Activated CD4-positive, alpha-beta T cell treated with anti-CD3 and anti-CD28 coated beads for 24 hours (primary cell): ENCODE data around the gene COPE.
"Not testable (repeated sequence)": the region's sequence is repeated elsewhere in the genome, so short reads cannot be mapped to it uniquely, and the experiment has no call there.

Experiments
- DNase-seq, 2 donors: peaks; one replicate each; pipeline ENCODE4 v3.0.0-alpha.2; 2020; ENCODE audit warnings: low read depth in 2 of 2

COPE gene

GRCh38 chr19:18919086-18919899 lies at the start of gene COPE, which contains the start of gene DDX49:
Gene COPE (minus strand): TSS chr19:18919387. CDS start chr19:18919348, 39 bp downstream.
Gene DDX49 (plus strand): TSS chr19:18919715. CDS start chr19:18919742, 27 bp downstream.
- peak; percentile 93 to 95 for DNase-seq

GRCh38 chr19:18967358-18968146 lies 48.4 kb upstream of the COPE start:
- no peak for DNase-seq

GRCh38 chr19:18966307-18966706 lies 47.1 kb upstream of the COPE start:
- DNase-seq: no peak

- DNase-seq: no peak
Measured at GRCh38 chr19:18964121-18964520, 44.9 kb upstream of the COPE start.

- no peak for DNase-seq
Measured at GRCh38 chr19:18961767-18962620, 42.8 kb upstream of the COPE start.

GRCh38 chr19:18960370-18960769 lies 41.2 kb upstream of the COPE start:
- DNase-seq: no peak

GRCh38 chr19:18955042-18955441 lies 35.9 kb upstream of the COPE start:
- DNase-seq: no peak

- DNase-seq: no peak
Measured at GRCh38 chr19:18954094-18954493, 34.9 kb upstream of the COPE start.

- not testable (repeated sequence) for DNase-seq
Measured at GRCh38 chr19:18952364-18953003, 33.3 kb upstream of the COPE start.

GRCh38 chr19:18951721-18952281 lies 32.6 kb upstream of the COPE start:
- no peak for DNase-seq

GRCh38 chr19:18949858-18950257 lies 30.7 kb upstream of the COPE start:
- DNase-seq: no peak

- DNase-seq: no peak
Measured at GRCh38 chr19:18948976-18949356, 29.8 kb upstream of the COPE start.

- DNase-seq: no peak
Measured at GRCh38 chr19:18948075-18948975, 29.1 kb upstream of the COPE start.

GRCh38 chr19:18946918-18947317 lies 27.7 kb upstream of the COPE start:
- no peak for DNase-seq

- no peak for DNase-seq
Measured at GRCh38 chr19:18946335-18946734, 27.1 kb upstream of the COPE start.

- DNase-seq: no peak
Measured at GRCh38 chr19:18945297-18945696, 26.1 kb upstream of the COPE start.

- DNase-seq: no peak
Measured at GRCh38 chr19:18943465-18943864, 24.3 kb upstream of the COPE start.

- no peak for DNase-seq
Measured at GRCh38 chr19:18942692-18943091, 23.5 kb upstream of the COPE start.

GRCh38 chr19:18941628-18942354 lies 22.6 kb upstream of the COPE start:
- no peak for DNase-seq
